HG02885 (cell line): ENCODE results near the gene ZNF277.

Experiments used
- ATAC-seq: cut with Tn5 transposase; IDR thresholded peaks from one replicate; pipeline ENCODE4 v1.9.1; 2021; ENCODE audit warnings: mild to moderate bottlenecking; ENCODE audit not compliant: unreplicated experiment, poor library complexity

ZNF277 gene, protein sequence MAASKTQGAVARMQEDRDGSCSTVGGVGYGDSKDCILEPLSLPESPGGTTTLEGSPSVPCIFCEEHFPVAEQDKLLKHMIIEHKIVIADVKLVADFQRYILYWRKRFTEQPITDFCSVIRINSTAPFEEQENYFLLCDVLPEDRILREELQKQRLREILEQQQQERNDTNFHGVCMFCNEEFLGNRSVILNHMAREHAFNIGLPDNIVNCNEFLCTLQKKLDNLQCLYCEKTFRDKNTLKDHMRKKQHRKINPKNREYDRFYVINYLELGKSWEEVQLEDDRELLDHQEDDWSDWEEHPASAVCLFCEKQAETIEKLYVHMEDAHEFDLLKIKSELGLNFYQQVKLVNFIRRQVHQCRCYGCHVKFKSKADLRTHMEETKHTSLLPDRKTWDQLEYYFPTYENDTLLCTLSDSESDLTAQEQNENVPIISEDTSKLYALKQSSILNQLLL

DNA sequence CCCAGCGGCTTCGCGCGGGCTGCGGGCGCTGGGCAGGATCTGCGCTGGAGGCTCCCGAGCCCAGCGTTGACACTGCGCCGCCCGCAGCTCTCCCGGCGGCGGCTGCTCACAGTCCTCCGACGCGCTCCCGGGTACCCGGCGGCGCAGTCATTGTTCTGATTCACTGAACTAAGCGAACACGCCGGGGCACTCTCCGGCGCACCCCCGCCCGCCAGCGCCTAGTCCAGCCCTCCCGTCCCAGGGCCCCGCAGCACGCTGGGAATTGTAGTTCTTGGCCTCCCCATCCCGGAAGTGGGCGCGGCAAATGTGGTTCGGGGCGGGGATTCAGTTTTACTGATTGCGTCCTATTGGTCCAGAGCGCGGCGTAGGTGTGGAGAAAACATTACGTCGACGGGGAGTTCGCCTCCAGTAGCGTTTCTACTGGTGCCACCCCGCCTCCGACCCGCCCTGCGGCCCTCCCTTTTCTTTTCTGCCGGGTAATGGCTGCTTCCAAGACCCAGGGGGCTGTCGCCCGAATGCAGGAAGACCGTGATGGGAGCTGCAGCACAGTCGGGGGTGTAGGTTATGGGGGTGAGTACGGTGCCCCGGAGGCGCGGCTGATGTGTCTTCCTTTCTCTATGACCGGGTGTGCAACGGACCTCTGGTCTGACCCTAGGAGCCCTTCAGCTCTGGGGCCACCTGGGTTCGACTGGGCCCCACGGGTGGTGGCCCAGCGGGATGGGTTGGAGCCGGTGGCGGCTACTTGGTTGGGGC, at the start of gene ZNF277, which contains the start of gene DOCK4:
TSS of gene ZNF277 (plus strand) at position 458 of the 753 bp plus-strand sequence. CDS start at position 480, 22 bp downstream.
TSS of gene DOCK4 (minus strand) at position 162 of the 753 bp plus-strand sequence. CDS start 261 bp downstream, outside the sequence.
- ATAC-seq = peak; percentile 92

GRCh38 chr7:112157072-112157471, 49.4 kb upstream of the ZNF277 start:
- no peak for ATAC-seq

DNA sequence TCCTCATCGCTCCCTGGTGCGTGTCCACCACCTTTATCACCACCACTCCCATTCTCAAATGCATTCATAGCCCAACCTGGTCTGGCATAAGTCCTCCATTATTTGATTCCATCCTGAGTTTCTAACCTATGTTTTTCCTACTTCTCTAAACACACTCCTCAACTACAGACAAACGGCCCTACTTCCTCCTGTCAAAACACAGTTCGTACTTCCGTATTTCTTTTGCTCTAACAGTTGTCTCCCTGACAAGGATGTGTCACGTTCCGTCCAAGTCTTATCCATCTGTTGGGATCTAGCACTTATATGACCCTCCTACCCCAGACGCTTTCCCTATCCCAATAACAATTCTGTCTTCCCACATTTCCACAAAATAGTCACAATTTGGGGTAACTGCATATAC, 47.1 kb upstream of the ZNF277 start:
- ATAC-seq = no peak

DNA sequence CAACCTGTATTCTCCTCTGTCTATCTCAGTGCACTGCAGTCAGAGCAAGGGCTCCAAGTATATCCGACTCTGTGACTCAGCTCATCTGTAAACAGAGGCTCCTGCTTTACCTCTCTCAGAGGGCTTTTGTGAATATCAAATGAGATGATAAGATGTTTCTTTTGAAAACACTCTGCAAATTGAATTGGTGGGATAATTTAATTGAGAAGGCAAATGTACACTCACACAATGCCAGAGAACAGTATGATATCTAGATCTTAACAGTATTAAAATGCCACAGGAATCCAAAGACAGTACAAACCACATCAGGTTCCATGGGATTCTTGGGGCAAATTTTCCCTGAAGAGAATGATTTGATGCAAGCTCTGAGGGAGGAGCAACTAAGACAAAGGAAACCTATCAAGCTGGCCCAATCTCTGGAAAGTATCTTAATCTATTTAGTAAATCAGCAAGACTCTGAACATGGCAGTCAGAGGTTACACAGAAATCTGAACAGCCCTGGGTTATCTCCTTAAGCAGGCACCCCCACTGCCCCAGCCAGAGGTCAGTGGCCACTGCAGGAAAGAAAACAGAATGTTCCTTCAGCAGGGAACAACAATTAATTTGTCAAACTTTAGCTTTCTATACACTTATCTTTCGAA, 46.2 kb upstream of the ZNF277 start:
- no peak for ATAC-seq

DNA sequence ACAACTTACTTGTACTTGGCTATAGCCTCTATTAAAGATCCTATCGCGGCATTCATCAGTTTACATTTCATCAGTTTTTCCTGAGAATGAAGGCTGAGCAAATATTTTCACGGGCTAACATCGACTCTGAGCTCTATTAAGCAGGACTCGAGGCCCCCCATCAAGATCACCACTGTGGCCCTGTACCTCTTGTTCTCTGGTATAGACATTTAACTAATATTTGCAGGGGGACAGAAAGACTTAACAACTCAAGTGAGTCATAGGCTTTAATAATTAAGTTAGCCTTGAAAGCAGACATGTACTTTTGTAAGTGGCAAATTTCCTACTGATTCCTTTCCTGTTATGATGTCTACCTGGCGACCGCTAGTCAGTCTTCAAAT, 45.7 kb upstream of the ZNF277 start:
- no peak for ATAC-seq

- no peak for ATAC-seq
These were observed 45.0 kb upstream of the ZNF277 start for GRCh38 chr7:112161253-112162141.

DNA sequence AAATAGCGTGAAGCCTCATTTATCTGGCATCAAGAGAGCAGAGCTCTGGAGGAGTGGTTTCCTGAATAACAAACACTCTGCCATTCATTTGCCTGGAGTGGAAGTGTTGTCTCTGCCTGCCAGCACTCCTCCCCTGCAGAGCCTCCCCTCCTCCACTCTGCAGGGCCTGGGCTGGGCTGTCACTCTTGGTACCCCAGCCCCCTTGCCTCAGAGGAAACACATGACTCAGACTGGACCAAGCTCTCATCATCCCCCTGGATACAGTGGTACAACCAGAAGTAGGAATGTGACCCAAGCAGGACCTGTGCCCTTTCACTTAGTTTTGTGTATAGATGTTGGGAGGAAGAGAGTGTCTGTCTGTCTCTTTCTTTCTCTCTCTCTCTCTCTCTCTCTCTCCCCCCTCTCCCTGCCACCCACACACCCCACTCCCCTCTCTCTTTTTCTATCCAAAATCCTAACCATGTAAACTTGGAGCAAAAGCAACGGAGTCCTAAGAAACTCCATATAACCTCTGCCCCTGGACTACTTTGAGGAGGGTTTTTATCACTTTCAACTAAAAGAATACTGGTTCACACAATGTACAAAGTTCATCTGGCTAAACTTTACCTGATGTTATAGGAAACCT, 44.2 kb upstream of the ZNF277 start:
- no peak for ATAC-seq

DNA sequence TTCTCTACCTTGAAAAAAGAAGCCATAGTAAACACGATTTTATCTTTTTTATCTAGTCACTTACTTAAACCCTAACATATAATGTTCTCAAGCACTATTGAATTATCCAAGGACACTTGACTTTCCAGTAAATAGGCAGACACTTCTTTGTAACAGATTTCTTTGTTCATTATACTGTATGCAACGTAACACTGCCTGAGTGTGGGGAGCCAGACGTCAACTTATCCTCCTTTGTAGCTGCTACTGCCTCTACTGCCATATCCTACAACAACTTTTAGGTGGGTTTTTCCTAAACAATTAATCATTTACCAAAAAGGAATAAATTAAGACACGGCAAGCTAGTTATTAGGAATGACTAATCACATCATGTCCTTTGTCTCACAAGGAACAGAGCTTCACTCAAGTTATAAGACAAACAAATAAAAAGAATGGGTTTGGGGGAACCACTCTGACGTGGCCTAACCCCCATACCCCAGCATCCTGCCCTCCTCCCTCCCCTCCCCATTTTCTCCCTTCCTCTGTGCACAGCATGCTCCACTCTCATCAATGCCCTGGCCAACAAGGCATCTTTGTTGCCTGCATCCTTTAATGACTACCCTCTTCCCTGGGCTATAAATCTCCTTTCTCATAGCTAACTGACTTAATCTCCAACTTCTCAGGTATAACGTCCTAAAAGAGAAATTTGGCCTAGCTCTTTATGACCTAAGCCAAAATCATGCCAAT, 43.5 kb upstream of the ZNF277 start:
- ATAC-seq = no peak

DNA sequence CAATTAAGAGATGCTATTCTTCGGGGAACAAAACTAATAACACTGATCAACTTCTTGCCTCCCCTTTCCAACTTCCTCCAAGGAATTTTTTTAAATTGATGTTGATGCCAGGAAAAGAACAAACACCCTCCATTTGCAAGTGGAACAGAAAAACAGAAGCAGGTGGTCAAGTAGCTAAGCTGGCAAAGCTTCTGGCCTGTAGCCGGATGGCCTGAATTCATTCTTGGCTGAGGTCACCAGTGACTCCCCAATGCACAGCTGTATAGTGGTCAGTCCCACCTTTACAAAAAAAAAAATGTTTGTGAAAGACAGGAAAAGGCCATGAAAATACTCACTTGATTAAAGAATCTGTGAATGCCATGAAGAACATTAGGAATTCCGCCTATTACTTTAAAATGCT, 39.3 kb upstream of the ZNF277 start:
- no peak for ATAC-seq

GRCh38 chr7:112168915-112169314, 37.6 kb upstream of the ZNF277 start:
- ATAC-seq = no peak

DNA sequence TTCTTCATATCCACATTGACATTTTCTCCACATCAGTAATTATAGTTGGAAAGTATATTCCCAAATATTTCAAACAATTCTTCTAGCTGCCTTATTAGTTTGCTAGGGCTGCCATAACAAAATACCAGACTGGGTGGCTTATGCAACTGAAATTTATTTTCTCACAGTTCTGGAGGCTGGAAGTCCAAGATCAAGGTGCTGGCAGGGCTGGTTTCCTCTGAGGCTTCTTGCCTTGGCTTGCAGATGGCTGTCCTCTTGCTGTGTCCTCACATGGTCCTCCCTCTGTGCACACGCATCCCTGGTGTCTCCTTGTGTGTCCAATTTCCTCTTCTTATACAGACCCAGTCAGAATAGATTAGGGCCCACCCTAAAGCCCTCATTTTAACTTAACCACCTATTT, 34.8 kb upstream of the ZNF277 start:
- ATAC-seq = no peak

GRCh38 chr7:112172870-112173567, 33.5 kb upstream of the ZNF277 start:
- no peak for ATAC-seq

DNA sequence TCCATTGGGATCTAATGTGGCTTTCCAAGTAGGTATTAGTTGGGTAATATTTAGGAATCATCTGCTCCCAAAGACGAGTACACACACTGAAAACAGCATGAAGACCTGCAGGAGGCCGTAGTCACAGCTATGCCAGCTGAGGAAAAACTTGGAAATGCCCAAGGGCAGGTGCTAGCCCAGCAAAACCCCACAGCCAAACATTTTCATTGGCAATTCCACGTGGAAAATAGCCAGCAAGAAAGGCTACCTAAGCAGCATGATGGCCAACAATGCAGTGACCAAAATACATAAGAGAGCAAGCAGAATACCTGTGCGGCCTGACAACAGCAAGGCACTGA, 33.0 kb upstream of the ZNF277 start:
- ATAC-seq = no peak

DNA sequence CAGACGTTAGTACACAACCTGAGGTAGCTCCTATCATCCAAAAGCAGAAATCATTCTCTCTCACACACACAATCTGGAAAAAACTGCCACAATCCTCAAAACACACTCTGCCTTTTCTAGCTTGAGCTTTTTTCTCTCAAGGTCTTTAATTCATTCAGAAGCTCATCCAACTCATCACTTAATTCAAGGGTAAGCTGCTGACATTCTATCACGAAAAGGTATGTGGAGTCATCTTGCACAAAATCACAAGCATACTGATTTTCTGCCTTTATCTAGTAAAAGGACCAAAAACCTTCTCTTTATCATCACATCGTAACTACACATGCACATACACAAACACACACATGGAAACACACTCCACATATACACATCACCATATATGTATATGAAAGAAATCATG, 32.3 kb upstream of the ZNF277 start:
- no peak for ATAC-seq

DNA sequence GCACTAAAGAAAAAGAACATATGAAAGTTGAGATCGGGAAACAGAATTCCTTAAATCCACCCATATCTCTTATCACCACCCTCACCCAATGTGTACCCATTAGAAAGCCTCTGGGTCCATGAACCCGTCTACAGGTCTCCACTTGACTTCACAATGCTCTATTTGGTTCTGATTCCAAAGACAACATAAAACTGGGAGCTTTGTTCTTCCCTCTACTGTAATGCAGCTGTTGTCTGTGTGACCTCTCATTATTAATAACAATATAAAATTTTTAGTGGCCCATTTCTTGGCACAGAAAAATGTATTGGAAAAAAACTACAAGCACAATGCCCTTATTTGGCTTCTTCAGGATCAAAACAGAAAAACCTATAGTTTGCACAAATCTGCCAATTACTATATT, 30.3 kb upstream of the ZNF277 start:
- ATAC-seq = no peak

GRCh38 chr7:112176693-112177415, 29.6 kb upstream of the ZNF277 start:
- no peak for ATAC-seq

DNA sequence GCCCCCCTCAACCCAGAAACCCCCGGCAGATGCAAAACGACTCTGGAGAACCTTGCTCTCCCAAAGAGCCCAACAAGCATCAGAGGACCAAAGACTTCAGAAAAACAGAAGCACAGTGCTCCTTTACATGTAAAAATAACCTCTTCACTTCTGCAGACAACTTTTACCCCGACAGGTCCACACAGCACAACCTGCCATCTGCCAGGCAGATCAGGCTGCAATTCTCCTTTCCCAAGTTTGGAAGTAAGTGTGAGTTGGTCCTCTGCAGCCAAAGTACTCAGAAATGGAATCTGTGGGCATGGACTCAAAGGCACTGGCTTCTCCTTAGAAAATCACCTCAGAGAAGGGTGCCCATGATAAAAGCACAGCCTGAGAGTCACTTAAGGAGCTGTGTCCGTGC, 26.3 kb upstream of the ZNF277 start:
- no peak for ATAC-seq

DNA sequence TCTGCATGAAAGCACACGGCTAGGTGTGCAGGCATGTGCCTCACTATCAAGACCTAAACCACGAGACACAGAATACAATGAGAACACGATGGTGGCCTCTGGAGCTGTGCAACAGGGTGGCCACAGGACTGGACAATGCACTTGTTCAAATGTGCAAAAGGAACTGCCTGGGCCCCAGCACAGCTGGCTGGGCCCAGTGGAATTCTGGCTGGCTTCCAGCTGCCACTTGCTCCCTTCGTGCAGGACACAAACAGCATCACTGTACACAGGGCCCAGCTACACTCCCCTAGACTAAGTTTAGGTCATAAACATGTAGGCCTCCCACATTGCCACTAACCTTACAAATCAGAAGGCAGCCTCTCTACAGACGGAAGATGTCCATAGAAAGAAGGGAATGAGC, 23.7 kb upstream of the ZNF277 start:
- ATAC-seq = no peak
